OCI-LY3 (cell line): ENCODE measurements around the gene FHOD3.

Source experiments
- EZH2phosphoT487 ChIP-seq: fragments of 200-600 bp; shearing (Covaris generic); IDR thresholded peaks from 2 replicates; pipeline ENCODE4 v1.6.1; 2018; ENCODE audit warnings: antibody characterized with exemption, mixed run types, low read depth
- TF ChIP-seq, protein P1 (sequence below): fragments of 200-600, 300-600 bp; sonication (generic); IDR thresholded peaks from 2 replicates; pipeline ENCODE4 v1.5.1; 2014; ENCODE audit warnings: antibody characterized with exemption, low read length, low read depth

DNA sequence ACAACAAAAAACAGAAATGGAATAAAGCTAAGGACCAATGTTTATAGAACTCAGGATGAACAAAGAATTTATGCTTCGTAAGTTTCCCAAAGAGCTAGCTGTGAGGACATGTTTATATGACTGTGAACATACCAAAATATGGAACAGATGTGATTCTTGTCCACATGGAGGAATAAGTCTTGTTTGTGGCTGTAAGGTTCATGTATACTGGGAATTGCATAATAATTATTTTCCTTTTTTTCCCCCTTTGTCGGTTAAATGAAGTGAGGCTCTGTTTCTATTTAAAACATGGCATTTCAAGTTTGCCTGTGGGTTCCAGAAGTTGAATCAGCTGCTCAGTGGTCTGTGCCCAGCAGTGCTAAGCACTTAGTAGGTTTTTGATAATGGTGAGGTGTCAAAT is 108.1 kb downstream of the FHOD3 start:
- TF ChIP-seq, protein P1, sequence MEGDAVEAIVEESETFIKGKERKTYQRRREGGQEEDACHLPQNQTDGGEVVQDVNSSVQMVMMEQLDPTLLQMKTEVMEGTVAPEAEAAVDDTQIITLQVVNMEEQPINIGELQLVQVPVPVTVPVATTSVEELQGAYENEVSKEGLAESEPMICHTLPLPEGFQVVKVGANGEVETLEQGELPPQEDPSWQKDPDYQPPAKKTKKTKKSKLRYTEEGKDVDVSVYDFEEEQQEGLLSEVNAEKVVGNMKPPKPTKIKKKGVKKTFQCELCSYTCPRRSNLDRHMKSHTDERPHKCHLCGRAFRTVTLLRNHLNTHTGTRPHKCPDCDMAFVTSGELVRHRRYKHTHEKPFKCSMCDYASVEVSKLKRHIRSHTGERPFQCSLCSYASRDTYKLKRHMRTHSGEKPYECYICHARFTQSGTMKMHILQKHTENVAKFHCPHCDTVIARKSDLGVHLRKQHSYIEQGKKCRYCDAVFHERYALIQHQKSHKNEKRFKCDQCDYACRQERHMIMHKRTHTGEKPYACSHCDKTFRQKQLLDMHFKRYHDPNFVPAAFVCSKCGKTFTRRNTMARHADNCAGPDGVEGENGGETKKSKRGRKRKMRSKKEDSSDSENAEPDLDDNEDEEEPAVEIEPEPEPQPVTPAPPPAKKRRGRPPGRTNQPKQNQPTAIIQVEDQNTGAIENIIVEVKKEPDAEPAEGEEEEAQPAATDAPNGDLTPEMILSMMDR = no peak
- TF ChIP-seq EZH2phosphoT487 = no peak
